Left renal cortex interstitium (tissue), 4 donors: ENCODE results near the gene WEE1. TPM values are rescaled to one million over a fixed set of nuclear protein-coding genes. Genes with fewer than 3 reads are reported as not detected.
"Not testable (repeated sequence)": the region's sequence is repeated elsewhere in the genome, so short reads cannot be mapped to it uniquely, and the experiment has no call there.

Source experiments
- DNase-seq, 4 donors: peaks; one replicate each; pipeline ENCODE4 v3.0.0-alpha.2; 2013; ENCODE audit warnings: low read depth in 4 of 4, low spot score in 2 of 4, missing footprints in 1 of 4
- polyA plus RNA-seq, 4 donors: library from polyadenylated mRNA; unstranded; fragments of 120-200 nt; gene quantifications; one replicate each; pipeline ENCODE4 v1.2.1, GENCODE V29; 2013; ENCODE audit not compliant: insufficient read length in 4 of 4

Gene WEE1
- polyA plus RNA-seq, 4 donors: 76.1 to 107 (median 92.2) TPM

- DNase-seq: no peak
Measured at GRCh38 chr11:9616858-9617257, 43.4 kb downstream of the WEE1 start.

GRCh38 chr11:9617940-9618339 is 44.5 kb downstream of the WEE1 start:
- no peak for DNase-seq

- no peak for DNase-seq
Measured at GRCh38 chr11:9619004-9619403, 45.5 kb downstream of the WEE1 start.

- no peak for DNase-seq
Measured at GRCh38 chr11:9619971-9620370, 46.5 kb downstream of the WEE1 start.

GRCh38 chr11:9622353-9622752 is 48.9 kb downstream of the WEE1 start:
- not testable (repeated sequence) for DNase-seq

GRCh38 chr11:9623053-9623452 is 49.6 kb downstream of the WEE1 start:
- not testable (repeated sequence) for DNase-seq

- DNase-seq: no peak
Measured at GRCh38 chr11:9624448-9624847, 51.0 kb downstream of the WEE1 start.

GRCh38 chr11:9625162-9625561 is 51.7 kb downstream of the WEE1 start:
- DNase-seq: no peak

GRCh38 chr11:9625728-9626127 is 52.3 kb downstream of the WEE1 start:
- DNase-seq: no peak

GRCh38 chr11:9626496-9627394 is 53.3 kb downstream of the WEE1 start:
- DNase-seq: no peak

GRCh38 chr11:9629064-9629463 is 55.6 kb downstream of the WEE1 start:
- DNase-seq: no peak

- DNase-seq: no peak
Measured at GRCh38 chr11:9633679-9634078, 60.2 kb downstream of the WEE1 start.

- no peak for DNase-seq
Measured at GRCh38 chr11:9636691-9637090, 63.2 kb downstream of the WEE1 start.

- no peak for DNase-seq
Measured at GRCh38 chr11:9639099-9639498, 65.6 kb downstream of the WEE1 start.

Other genes starting within 250 kb of the WEE1 start
- 100 to 1,000 TPM in 2 of 4 donors, 10 to 100 TPM in 2; 97.2 to 120 (median 105) TPM for gene IPO7, start 189.0 kb upstream of the WEE1 start, polyA plus RNA-seq
- gene ZNF143, start 112.7 kb upstream of the WEE1 start, polyA plus RNA-seq: 10 to 100 TPM; 25.5 to 33.7 (median 27.2) TPM
- 10 to 100 TPM; 22.7 to 28.2 (median 24.9) TPM for gene SWAP70, start 90.4 kb downstream of the WEE1 start, polyA plus RNA-seq